Measurements from ENCODE around the gene PLIN5.
A peak's percentile ranks its signal among the peaks of the same experiment; 100 is the strongest.
"Not testable (repeated sequence)": the region's sequence is repeated elsewhere in the genome, so short reads cannot be mapped to it uniquely, and the experiment has no call there.

PLIN5 gene

DNA sequence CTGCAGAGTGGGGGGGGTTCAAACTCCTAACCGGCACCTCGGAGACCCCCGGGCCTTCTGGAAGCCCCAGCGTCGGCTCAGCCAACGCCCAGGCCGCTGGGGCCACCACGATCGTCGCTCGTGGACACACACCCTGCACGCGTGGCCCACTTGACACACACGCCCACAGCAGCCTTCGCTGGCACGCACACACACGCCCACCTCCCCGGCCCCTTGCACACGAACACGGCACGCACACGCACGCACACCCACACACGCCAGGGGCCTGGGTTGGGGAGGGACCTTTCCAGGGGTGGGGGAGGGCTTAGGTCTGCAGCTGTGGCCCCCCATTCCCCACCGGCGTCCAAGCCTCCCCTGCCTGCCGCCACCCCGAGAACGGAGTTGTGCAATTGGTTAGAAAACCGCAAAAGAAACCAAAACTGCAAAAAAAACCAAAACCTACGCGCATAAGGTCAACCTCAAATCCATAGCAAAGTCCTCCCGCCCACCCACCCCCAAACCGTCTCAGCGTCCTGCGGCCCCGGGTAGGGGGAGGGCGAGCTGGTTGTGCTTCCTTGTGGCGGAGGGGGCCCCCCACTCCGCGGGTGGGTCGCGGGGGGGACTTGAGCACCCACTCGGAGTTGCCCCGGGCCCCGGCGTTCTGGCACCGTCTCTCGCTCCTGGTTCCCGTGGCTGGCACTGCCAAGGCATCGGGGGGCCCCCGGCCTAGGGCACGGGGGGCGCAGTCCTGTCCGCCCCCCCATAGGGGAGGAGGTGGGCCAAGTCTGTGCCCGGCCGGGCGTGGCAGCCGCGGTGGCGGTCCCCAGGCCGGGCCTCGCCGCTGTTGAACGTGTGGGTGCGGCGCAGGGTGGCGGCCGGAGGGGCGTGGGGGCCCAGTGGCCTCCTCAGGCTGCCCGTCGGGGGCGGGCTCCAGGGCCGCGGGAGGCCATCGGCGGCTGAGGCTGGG, 8.1 kb upstream of the PLIN5 start:
- no peak for DNase-seq

DNA sequence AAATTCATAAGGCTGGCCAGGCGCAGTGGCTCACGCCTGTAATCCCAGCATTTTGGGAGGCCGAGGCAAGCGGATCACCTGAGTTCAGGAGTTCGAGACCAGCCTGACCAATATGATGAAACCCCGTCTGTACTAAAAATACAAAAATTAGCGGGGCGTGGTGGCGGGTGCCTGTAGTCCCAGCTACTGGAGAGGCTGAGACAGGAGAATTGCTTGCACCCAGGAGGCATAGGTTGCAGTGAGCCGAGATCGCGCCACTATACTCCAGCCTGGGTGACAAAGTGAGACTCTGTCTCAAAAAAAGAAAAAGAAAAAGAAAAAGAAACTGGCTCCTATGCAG, 6.8 kb upstream of the PLIN5 start:
- DNase-seq: not testable (repeated sequence)

GRCh38 chr19:4541114-4541805, 6.2 kb upstream of the PLIN5 start:
- no peak for DNase-seq

- no peak for DNase-seq
Observed at GRCh38 chr19:4539693-4540581, 4.9 kb upstream of the PLIN5 start, which contains the start of gene LRG1. Gene LRG1, minus strand, starts transcription at chr19:4540036. Its CDS starts 23 bp downstream, at chr19:4540013.

DNA sequence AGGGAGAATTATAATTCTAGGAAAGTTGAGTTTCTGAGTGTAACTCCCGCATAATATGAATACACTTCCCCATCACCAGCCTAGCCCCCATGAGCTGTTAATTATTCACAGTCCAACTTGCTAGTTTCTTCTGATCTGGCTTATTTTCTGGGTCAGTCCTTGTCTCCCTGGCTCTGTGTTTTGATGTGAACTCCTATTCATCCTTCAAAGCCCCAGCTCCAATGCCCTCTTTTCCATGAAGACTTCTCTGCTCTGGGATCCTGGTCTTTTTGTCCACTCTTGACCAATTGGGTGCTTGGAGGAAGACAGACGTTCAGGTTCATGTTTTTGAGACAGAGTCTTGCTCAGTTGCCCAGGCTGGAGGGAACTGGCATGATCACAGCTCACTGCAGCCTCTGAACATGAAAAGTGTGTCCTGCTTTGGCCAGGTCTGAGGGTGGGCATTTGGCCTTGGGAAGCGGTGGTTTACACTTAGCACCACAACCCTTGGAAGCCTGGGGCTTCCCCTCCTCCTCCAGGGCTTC, 4.2 kb upstream of the PLIN5 start:
- no peak for DNase-seq

GRCh38 chr19:4538601-4538954, 3.6 kb upstream of the PLIN5 start:
- DNase-seq: no peak

DNA sequence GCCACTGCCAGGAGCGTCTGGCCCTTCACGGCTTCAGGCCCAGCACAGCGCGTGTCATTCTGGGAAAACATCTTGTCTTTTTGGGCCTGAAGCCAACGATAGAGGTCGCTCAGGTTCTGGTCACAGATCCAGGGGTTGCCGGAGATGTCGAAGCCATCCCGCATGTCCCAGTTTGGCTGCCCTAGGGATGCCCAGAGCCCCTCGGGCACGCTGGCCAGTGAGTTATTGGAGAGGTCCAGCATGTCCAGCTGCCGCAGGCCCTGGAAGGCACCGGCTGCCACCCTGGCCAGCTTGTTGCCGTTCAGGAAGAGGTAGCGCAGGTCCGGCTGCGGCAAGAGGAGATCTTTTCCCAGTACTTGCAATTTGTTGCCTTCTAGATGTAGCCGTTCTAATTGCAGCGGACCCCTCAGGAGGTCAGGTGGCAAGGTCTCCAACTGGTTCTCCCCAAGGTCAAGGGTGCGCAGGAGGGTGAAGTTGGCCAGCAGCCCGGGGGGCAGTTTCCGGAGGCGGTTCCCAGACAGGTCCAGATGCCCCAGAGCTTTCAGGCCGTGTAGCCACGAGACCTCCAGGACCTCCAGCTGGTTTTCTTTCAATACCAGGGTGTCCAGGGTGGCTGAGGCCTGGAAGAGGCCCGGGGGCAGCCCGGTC, 3.1 kb upstream of the PLIN5 start:
- no peak for DNase-seq

DNA sequence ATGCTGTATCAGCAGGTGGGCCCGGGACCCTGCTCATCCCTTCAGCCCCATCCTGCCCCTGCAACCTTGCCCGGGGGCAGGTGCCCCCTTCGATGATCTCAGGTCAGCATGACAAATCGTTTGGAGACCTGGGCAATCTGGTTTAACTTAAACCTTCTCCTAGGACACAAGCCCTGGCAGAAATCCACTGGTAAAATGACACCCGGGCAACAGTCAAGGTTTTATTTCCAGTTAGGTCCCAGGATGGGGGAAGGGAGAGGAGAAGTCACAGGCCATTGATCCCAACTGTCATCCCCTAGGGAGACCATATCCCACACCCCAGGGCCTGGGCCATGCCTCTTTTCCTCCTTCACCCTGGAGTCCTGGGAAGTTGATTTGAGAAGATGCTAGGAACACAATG, 1.8 kb upstream of the PLIN5 start:
- no peak for DNase-seq

DNA sequence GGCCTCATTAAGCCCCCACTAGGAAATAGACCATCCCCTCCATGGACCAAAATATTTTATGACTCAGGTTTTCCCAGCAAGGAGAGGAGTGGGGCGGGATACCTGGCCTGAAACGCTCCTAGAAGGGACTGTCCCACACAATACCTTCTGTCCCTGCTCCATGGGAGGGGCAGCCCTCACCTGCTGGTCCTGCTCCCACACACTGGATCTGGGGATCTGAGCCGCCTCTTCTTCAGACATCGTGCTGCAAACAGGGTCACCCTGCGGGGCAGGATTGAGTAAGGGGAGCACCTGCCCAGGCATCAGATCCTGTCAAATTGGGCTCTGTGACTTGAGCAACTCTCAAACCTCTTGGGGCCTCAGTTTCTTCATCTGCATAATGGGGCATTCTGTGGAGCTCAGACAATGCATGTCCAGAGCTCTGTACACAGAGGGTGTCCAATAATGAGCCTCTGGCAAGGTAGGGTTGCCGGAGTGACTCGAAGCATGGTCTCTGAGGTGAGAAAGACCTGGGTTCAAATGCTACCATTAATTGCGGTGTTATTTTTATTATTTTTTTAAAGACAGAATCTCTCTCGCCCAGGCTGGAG, 1.1 kb downstream of the PLIN5 start:
- no peak for DNase-seq

GRCh38 chr19:4533334-4533733, 1.7 kb downstream of the PLIN5 start:
- DNase-seq: no peak

- DNase-seq: no peak
Observed at GRCh38 chr19:4531562-4532165, 3.4 kb downstream of the PLIN5 start.

- DNase-seq: no peak
Observed at GRCh38 chr19:4529924-4530522, 5.0 kb downstream of the PLIN5 start.

GRCh38 chr19:4528843-4529242, 6.2 kb downstream of the PLIN5 start:
- no peak for DNase-seq

- not testable (repeated sequence) for DNase-seq
Observed at GRCh38 chr19:4527377-4527776, 7.6 kb downstream of the PLIN5 start.

GRCh38 chr19:4525563-4526002, 9.4 kb downstream of the PLIN5 start:
- DNase-seq: no peak

- DNase-seq: peak; percentile 61
Observed at GRCh38 chr19:4524808-4525562, 10.0 kb downstream of the PLIN5 start.

- DNase-seq: no peak
Observed at GRCh38 chr19:4523306-4524110, 11.5 kb downstream of the PLIN5 start.

DNA sequence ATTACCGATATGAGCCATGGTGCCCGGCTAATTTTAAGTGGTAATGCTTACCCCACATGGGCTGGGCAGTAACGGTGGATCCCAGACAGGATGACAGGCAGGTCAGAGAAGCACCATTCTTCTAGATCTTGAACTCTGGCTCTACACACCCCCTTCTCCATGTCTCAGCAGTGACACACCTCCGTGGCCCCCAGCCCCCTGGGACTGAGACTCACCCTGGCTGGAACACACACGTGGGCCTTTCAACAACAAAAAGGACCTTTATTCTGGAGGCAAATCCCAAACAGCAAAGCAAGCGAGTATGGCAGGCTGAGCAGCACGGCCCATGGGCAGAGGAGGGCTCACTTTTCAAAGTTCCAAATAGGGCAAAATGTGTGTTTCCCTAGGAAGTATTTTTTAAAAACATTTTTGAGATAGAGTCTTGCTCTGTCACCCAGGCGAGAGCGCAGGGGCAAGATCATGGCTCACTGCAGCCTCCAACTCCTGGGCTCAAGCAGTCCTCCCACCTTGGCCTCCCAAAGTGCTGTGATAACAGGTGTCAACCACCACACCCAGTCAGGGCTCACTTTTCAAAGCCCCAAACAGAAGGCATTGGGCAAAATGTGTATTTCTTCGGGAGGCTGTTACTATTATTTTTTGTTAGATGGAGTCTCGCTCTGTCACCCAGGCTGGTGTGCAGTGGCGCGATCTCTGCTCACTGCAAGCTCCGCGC, 12.6 kb downstream of the PLIN5 start:
- no peak for DNase-seq

- no peak for DNase-seq
Observed at GRCh38 chr19:4521888-4522242, 13.2 kb downstream of the PLIN5 start.
